ENCODE data around the gene RPL36. TPM values are rescaled to one million over a fixed set of nuclear protein-coding genes. Genes with fewer than 3 reads are reported as not detected.

RPL36 gene
- total and polyA plus RNA-seq, 2 donors (not counting 3 experiments of a cell fraction or from before 2014, with no cell fraction given) = 1,033 to 1,084 TPM

GRCh38 chr19:5645409-5645808, 44.7 kb upstream of the RPL36 start:
- Histone ChIP-seq H3K27me3 (ENCODE audit: control insufficient read depth in 2 of 2, insufficient read depth in 2 of 2, low read length in 2 of 2) (no peaks in the 10 kb centered on the region), H3K27ac (ENCODE audit: insufficient read depth, low read depth, low read length) (no peak overlapping the region), H3K4me2 (ENCODE audit: insufficient read depth, low read length) (no peak overlapping the region), H3K9ac (replicated peaks; ENCODE audit: extremely low read depth, insufficient read depth, low read length) (no peak overlapping the region), H3K4me3 (replicated peaks in 1 of 3; ENCODE audit: insufficient read depth in 1 of 3, low read depth in 1 of 3, low read length in 3 of 3) (no peak overlapping the region), H3K9me1 (replicated peaks; ENCODE audit: control insufficient read depth, extremely low read depth, insufficient read depth, low read length) (no peaks in the 10 kb centered on the region), H2AFZ (ENCODE audit: low read depth, low read length) (no peak overlapping the region), H4K20me1 (replicated peaks; ENCODE audit: control insufficient read depth, extremely low read depth, insufficient read depth, low read length) (peaks cover 3% of the 10 kb centered on the region), H3K9me3 (replicated peaks; ENCODE audit: control insufficient read depth, insufficient read depth, low read length) (no peaks in the 10 kb centered on the region), H3K36me3 (ENCODE audit: control insufficient read depth in 2 of 2, extremely low read depth in 1 of 2, insufficient read depth in 2 of 2, low read length in 2 of 2) (peaks cover 26 to 37% of the 10 kb centered on the region in 2 experiments), H3K79me2 (ENCODE audit: control insufficient read depth, insufficient read depth, low read length) (peaks cover 67% of the 10 kb centered on the region), H3K4me1 (ENCODE audit: control insufficient read depth, extremely low read depth, insufficient read depth, low read length) (no peaks in the 10 kb centered on the region)
- POLR2A ChIA-PET = no interaction called here
- dilution Hi-C loops (cut with MboI; ENCODE audit: extremely low pct_ligation_motif_present, low sequenced_read_pairs) (no loop called here), intact Hi-C loops (cut with micrococcal nuclease) (loop anchor here (10.0 kb wide), 1 partner anchor 539 kb away; no protein-coding TSS in a partner anchor)
- no TSS peak for BruUV-seq (replicated peaks)
- CTCF ChIA-PET = no interaction called here
- no peak for TF ChIP-seq POLR2AphosphoS5 (IDR thresholded peaks at IDR 0.05; ENCODE audit: insufficient read depth, low read depth, low read length)
- no peak for TF ChIP-seq CTCF (IDR thresholded peaks at IDR 0.05; ENCODE audit: extremely low read depth in 1 of 2, insufficient read depth in 1 of 2, low read depth in 1 of 2, low read length in 2 of 2)
- TF ChIP-seq EZH2 (IDR thresholded peaks at IDR 0.05; ENCODE audit: borderline replicate concordance, low read depth, low read length, severe bottlenecking) = no peak
- no peak for TF ChIP-seq MAX (IDR thresholded peaks at IDR 0.05; ENCODE audit: insufficient read depth, insufficient read length)
- no peak for TF ChIP-seq GATA2 (IDR thresholded peaks at IDR 0.05; ENCODE audit: insufficient read depth, insufficient read length, low read depth, low read length)
- no peak for TF ChIP-seq FOS (IDR thresholded peaks at IDR 0.05; ENCODE audit: borderline replicate concordance, insufficient read depth, low read length)
- TF ChIP-seq JUN (IDR thresholded peaks at IDR 0.05; ENCODE audit: borderline replicate concordance, insufficient read depth, insufficient read length, low read depth) = no peak
- no peak for TF ChIP-seq POLR2A (IDR thresholded peaks at IDR 0.05; ENCODE audit: low read depth, low read length)
- no peak for TF ChIP-seq MYC (IDR thresholded peaks at IDR 0.05; ENCODE audit: low read depth, low read length)
- DNase-seq (ENCODE audit: low read depth, low spot score) = no peak
- FAIRE-seq = no peak
